GM19238 (cell line): ENCODE measurements around the gene SLC9C2.
A peak's percentile ranks its signal among the peaks of the same experiment; 100 is the strongest.
"Not testable (repeated sequence)": the region's sequence is repeated elsewhere in the genome, so short reads cannot be mapped to it uniquely, and the experiment has no call there.

Source experiments
- DNase-seq: peaks from one replicate; pipeline ENCODE4 v3.0.0; 2011; ENCODE audit warnings: low spot score; ENCODE audit not compliant: insufficient read length

Gene SLC9C2

DNA sequence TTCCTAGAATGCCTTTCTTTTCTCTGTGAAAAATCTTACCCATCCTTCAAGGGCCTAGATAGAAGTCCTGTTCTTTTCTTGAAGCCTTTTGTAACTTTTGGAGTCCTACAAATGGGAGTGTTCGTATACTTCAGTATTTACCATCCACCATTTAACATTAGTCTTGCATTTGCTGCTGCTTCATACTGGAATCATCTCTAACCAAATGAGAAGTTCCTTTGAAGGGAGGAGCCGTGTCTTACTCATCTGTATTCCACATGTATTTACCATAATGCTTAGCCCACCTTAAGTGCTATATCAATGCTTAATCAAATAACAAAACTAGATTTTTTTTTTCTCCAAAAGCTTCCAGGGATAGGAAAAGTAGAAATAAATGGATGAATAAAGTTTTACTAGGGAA is 118.6 kb downstream of the SLC9C2 start:
- DNase-seq = no peak

DNA sequence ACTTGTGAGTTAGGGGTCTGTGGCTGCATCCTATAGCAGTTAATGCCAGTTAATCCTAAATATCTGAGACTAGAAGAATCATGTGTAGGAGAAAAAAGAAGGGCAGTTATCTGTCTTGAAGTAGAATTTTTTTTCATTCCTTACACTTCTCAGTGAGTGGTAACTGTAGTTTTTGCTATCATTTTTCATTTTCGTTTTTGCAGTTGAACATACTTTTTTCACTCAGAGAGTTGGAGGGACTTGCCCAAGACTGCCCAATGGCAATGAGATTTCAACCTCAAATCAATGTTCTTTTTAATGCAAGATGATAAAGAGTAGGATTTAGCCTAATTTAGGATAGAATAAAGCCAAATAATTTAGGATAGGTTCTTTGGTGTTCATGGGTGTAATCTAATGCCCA is 120.2 kb downstream of the SLC9C2 start:
- DNase-seq = no peak

DNA sequence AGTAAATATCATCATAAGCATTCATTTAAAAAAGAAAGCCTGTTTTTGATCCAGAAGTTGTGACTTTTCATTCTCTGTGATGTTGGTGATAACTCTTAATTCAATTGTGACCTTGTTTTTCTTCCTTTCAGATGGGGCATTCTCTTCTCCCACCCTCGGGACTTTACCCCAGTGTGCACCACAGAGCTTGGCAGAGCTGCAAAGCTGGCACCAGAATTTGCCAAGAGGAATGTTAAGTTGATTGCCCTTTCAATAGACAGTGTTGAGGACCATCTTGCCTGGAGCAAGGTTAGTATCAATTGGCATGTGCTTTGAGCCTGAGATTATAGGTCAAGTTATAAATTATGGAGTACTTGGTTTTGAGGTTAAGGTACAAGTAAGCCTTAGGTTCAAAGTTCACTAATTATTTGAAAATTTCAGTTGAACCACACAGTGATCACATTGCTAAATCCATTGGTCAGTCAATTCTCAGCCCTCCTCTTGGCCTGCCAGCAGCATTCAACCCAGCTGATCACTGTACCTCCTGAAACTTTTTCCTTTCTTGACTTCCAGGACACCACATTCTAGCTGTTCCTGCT is 121.6 kb downstream of the SLC9C2 start:
- DNase-seq = no peak

DNA sequence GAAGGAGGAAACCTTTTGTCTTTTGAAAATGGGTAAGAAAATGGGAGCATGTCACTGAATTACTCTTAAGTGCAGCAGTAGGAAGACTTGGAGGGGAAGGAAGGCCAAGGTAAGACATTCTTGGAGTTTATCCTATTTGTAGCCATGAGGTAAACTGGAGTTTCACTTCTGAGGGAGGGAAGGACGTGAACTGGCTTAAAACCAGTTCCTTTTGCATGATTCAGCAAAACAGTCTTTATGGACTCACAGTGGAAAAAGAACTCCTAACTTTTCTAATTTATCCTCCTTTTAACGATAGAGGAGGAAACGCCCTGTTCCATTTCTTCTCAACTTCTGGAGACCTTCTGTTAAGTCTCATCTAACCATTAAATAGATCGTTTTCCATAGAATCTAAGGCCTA is 123.2 kb downstream of the SLC9C2 start:
- no peak for DNase-seq

DNA sequence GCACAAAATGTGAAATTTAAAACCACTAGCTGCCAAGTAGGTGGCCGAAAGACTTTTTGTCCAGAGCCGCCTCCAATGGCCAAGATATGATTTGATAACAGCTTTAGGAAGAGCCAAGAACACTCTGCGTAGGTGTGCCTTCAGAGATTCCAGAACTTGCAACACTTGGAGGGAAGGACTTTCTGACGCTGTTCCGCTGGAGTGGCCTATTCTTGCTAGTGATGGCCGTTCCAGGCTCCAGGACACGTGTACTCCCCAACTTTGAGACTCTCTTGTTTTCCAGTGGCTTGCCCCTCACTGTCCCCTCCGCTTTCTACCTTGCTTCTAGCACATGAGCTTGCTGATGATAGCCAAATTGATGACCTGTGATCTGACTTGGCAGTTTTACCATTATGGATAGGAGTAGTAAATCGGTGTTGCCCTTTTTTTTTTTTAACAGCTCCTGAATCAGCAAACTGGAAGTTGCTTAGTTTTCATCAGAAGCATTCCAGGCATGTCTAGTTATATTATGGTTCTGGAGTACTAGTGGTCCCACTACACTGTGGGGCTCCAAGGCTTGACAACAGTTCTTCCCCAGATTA is 124.7 kb downstream of the SLC9C2 start:
- DNase-seq = no peak

DNA sequence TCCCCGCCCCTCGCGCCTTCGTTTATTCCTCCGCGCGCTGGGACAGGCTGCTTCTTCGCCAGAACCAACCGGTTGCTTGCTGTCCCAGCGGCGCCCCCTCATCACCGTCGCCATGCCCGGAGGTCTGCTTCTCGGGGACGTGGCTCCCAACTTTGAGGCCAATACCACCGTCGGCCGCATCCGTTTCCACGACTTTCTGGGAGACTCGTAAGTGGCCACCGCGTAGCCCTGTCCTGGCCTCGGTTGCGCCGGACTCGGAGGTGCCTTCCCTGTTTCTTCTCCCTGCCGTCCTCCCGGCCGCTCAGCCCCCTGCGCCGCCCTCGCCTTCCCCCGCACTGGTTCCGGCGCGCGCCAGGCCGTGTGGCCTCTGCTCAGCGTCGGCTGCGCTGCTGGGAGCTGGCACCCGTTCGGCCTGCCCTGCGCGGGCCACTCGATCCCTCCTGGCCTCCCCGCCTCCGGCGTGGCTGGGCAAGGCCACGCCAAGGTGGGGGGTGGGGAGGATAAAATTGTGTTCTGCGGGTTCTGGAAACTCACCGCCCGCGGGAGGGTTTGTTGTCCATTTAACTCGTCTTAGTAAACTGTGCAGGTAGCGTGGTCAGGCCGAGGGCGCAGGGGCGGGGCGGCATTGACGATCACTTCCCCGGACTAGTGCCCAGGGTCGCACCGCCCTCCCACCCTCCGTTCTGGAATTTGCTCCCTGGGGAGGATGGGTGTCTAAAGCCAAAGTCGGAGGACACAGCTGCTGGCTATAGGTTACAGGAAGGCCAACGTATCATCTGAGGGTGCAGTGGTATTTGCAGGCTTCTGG is 125.4 kb downstream of the SLC9C2 start, which contains the start of gene PRDX6:
TSS of gene PRDX6 (plus strand) at position 50 of the 808 bp plus-strand sequence. CDS start at position 113, 63 bp downstream.
- DNase-seq = no peak

DNA sequence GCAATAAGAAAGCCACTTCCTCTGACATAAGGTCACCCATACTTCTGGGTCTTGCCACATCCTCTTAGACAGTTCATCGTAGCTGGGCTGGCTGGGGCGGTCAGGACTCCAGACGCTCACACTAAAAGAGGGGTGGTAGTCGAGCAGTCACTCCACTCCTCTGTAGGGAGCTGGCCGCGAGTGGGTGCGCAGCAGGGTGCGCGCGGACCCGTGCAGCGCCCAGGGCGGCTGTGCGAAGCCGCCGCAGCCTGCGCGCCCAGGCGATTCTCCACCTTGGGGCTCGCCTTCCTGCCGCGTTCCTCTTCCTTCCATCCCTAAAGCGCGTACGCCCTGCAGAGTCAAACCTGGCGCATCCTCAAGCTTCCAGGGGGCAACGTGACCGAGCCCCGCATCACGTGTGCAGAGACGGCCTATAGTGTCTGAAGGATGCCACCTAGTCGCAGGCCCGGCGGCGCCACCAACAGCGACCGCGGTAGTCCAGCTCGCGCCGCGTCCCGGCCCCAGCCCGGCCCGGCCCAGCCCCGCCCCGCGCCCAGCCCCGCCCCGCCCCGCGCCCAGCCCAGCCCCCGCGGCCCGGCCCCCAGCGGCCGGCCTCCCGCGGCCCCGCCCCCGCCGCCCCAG is 126.1 kb downstream of the SLC9C2 start:
- DNase-seq = peak; percentile 86

DNA sequence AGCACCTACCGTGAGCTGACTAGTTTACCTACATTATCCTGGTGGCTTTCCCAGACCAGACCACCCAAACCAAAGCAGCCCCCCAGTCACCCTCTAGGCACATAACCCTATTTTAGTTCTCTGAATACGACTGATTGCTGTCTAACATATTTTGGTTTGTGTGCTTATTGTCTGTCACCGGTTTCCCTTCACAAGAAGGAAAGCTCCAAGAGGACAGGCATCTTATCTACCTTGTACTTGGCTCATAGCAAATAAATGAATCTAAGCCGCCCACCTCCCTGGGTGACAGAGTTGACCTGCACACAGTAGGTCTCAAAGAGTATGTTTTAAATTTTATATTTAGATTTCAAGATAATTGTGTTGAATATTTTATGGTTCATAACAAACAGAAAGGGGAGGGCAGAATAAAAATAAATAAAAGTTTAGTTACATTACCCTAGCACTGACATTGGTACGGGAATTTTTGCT is 126.6 kb downstream of the SLC9C2 start:
- no peak for DNase-seq

DNA sequence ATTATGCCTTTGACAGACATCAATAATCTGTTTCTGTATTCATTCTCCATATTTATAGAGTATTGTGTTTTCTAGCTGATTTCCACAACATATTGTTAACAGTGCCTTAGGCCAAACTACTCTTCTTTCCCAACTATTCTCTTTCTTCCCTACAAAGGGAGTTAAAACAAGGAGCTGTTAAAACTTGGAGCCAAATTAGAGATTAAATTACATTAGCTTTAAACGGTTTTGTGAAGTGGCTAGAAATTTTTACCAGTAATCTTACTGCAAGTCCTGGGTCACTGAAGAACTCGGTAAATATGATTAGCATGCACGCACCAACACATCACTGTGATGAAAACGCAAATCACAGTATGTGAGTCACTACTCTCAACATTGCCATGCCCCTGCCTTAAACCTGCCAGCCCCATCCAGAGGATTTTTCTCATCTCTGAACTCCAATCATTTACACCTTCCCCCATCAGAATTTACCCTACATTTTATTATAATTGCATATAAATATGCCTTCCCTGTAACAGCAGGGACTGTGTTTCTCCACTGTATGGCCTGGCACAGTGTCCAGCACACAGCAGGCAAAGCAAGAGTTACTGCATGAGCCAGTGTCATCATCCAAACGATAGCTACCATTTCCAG is 127.2 kb downstream of the SLC9C2 start:
- no peak for DNase-seq

DNA sequence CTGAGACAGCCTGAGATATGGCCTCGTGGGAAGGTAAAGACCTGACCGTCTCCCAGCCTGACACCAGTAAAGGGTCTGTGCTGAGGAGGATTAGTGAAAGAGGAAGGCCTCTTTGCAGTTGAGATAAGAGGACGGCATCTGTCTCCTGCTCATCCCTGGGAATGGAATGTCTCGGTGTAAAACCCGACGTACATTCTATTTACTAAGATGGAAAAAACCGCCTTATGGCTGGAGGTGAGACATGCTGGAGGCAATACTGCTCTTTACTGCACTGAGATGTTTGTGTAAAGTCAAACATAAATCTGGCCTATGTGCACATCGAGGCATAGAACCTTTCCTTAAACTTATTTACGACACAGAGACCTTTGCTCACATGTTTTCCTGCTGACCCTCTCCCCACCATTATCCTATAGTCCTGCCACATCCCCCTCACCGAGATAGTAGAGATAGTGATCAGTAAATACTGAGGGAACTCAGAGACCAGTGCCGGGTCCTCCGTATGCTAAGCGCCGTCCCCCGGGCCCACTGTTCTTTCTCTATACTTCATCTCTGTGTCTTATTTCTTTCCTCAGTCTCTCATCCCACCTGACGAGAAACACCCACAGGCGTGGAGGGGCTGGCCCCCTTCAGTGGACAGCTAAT is 128.0 kb downstream of the SLC9C2 start:
- not testable (repeated sequence) for DNase-seq

DNA sequence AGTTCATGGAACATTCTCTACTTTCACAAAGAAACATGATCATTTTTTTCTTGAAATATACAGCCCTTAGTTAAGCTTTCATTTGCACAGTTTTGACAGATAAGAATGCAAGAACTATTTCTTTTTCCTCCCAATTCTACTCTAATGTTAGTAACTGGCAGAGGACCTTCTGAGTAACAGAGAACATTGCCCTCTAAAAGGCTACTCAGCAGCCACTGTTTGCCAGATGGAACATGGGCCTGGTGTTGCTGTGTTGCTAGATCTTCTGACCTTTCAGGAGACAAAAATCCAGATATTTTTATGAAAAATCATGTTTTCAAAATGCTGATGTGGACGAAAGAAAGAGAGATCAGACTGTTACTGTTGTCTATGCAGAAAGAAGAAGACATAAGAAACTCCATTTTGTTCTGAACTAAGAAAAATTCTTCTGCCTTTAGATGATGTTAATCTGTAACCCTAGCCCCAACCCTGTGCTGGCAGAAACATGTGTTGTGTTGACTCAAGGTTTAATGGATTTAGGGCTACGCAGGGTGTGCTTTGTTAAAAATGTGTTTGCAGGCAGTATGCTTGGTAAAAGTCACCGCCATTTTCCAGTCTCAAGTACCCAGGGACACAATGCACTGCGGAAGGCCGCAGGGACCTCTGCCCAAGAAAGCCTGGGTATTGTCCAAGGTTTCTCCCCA is 128.6 kb downstream of the SLC9C2 start:
- DNase-seq = no peak

DNA sequence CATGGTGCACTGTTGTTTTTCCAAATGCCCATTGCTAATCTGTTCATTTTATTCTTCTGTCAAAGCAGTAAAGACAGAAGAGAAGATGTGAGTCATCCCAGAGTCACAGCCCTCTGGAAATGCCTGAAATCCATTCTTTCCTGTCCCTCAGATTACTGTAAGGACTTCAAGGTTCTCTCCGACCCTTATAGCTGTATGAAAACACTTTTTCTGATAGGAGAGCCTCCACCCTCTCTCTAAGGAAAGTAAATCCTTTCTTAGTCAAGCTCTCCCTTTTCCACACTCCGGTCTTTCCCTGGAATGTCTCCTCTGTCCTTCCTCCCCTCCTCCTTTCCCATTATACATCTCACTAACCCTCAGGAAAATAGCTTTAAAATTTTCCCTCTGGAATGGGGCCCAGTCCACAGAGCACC is 129.3 kb downstream of the SLC9C2 start:
- no peak for DNase-seq

DNA sequence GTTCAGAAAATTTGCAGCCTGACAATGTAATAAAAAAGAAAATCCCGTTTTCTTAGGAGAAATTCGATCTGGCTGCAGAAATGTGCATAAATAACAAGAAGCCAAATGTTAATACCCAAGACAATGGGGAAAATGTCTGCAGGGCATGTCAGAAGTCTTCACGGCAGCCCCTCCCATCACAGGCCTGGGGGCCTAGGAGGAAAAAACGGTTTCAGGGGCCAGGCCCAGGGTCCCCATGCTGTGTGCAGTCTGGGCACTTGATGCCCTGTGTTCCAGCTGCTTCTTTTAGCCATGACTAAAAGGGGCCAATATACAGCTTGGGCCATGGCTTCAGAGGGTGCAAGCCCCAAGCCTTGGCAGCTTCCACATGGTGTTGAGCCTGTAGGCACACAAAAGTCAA is 132.3 kb downstream of the SLC9C2 start:
- DNase-seq = no peak

DNA sequence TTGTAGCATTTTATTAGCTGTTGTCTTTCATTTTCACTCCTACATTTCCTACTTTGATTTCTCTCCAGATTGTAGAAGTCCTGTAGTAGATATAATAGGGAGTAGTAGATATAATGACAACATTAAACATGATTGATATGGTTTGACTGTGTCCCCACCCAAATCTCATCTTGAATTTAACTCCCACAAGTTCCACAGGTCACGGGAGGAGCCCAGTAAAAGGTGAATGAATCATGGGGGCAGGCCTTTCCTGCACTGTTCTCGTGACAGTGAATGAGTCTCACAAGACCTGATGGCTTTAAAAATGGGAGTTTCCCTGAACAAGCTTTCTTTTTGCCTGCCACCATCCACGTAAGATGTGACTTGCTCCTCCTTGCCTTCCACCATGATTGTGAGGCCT is 133.2 kb downstream of the SLC9C2 start:
- DNase-seq = no peak

DNA sequence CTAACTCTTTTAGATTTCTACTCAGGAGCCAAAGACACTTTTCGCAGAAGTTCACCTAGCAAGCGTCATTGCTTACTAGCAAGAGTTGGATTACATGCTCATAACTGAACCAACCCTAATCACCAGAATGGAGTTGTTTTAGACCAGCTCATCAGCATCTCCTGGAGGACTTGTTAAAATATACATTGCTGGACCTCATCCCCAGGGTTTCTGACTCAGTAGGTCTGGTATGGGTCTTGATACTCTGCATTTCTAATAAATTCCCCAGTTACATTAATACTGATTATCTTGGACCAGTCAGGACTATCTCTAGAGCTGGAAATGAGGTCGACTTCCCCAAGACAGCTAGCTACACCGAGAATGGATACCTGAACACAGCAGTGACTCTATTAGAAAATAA is 135.4 kb downstream of the SLC9C2 start:
- no peak for DNase-seq

DNA sequence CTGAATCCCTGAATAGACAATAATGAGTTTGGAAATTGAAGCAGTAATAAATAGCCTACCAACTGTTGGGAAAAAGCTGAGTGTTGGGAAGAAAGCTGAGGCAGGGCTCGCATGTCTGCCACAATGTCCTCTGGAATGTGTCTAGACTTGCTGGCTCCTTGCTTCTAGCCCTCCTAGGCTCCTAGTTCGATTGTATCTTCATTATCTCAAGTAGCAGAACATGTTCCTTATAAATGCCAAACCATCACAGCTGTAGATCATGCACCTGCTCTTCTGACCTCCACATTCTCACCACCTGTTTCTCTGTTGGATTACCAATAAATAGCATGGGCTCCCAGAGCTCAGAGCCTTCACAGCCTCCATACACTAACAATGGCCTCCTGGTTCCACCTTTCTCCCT is 138.7 kb downstream of the SLC9C2 start:
- DNase-seq = not testable (repeated sequence)

DNA sequence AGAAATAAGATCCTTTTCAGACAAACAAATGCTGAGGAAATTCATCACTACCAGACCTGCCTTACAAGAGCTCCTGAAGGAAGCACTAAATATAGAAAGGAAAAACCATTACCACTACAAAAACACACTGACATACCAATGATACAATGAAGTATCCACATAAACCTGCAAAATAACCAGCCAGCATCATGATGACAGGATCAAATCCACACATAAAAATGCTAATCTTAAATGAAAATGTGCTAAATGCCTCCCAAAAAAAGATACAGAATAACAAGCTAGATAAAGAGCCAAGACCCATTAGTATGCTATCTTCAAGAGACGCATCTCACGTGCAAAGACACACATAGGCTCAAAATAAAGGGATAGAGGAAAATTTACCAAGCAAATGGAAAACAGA is 140.2 kb downstream of the SLC9C2 start:
- DNase-seq = not testable (repeated sequence)

DNA sequence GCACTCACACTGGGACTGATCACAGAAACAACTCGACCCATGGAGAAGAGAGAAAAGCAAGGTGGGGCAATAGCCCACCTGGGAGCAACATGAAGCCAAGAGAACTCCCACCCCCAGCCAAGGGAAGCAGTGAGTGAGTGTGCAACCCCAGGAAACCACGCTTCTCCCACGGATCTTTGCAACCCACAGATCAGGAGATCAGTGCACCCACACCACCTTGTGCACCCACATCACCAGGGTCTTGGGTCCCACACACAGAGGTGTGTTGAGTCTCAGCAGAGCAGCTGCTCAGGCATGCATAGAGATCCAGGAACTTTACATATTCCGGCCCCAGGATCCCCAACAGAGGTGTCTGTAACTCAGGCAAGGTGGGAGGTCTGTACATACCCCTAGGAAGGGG is 143.0 kb downstream of the SLC9C2 start:
- DNase-seq = no peak

DNA sequence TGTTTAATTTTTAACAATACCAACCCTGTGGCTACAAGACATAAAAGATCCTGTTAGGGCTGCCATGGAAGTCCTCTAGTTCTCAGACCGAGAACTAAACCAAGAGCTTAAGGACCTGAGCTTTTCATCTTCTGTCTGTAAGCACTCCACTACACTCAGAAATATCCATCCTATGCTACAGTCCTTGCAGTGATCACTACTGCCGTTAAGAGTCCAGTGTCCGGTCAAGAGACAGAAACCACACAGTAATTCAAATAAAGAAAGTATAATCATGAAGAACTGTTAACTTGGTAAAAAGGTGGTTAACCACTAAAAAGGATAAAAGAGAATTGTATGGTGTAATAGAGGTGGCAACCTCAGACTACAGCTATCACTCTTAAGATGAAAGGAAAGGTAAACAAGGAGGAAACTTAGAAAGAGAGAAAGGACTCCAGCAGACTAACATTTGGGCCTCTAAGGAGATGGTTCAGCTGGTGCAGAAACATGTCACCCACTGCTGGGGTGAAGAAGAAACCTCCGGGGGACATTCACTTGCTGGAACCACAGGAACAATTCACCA is 147.8 kb downstream of the SLC9C2 start:
- DNase-seq = no peak

DNA sequence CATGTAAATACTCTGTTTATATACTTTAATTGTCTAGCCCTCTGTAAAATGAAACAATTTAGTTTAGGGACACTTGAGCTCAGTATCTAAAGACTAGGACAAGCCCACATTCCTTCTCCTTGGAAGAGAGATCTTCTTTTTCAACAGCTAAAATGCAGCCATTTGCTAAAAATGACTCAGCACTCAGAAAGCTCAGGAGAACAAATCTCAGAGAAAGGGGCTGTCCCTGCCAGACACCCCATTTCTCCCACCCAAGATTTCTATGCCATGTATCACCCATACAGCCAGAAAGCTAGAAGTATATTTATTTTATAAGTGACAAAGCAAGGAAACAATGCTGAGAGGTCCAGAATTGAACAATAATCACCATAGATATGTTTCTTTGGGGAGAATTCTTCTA is 148.9 kb downstream of the SLC9C2 start:
- DNase-seq = no peak
